ENCODE measurements around the gene NCF1. TPM values are rescaled to one million over a fixed set of nuclear protein-coding genes. Genes with fewer than 3 reads are reported as not detected.
"Not testable (repeated sequence)": the region's sequence is repeated elsewhere in the genome, so short reads cannot be mapped to it uniquely, and the experiment has no call there.

NCF1 gene
- total RNA-seq (2022) (not detected in 2 replicates), Bru-seq, nascent RNA (not detected), BruChase-seq, experiment 1, labeled RNA remaining after a 6-hour chase (percentile 25 among the genes with signal in this experiment), BruChase-seq, experiment 2, labeled RNA remaining after a 2-hour chase (percentile 11 among the genes with signal in this experiment)
- long read RNA-seq = 0 reads

DNA sequence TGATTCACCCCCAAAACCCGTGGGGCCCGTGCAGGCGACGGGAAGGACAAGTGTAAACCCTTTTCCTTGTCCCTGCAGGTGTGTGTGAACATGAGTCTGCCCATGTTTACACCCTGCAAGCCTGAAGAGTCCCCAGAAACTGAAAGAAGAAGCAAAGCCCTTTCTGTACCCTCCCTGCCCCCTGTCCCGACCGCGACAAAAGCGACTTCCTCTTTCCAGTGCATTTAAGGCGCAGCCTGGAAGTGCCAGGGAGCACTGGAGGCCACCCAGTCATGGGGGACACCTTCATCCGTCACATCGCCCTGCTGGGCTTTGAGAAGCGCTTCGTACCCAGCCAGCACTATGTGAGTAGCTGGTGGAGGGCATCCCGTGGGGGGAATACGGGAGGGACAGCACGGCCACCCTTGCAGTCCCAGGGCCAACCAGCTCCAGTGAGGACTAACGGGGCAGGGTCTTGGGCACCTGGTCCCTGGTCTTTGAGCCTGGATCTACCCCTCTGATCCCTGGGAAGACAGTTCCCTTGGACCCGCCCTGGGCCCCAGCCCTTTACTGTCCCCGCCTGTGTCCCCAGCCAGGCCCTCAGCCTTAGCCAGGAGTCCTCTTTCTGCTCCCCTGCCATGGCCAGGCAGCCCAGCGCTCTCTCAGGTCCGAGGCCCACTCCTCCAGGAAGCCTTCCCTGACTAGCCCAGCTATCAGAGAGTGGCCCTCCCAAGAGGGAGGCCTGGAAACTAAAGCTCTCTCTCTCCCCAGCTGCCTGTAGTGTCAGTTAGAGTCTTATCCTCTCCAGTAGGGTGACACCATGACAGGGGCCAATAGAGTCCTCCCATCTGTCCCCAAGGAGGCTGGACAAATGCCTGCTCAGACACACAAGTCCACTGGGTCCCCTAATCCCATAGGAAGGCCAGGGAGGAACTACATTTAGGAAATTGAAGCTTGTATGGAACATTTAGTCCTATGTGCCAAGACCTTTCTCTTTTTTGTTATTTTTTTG lies at the start of gene NCF1:
Gene NCF1 (plus strand): TSS at position 252 of the 991 bp plus-strand sequence. CDS start 21 bp downstream, at position 273.
- H3K27me3 Mint-ChIP-seq (ENCODE audit: insufficient read depth, unreplicated experiment); H3K36me3 Mint-ChIP-seq (ENCODE audit: insufficient read depth, unreplicated experiment); BruUV-seq (replicated peaks); DNase-seq (ENCODE audit: unreplicated experiment); POLR2A ChIA-PET; intact Hi-C loops (cut with micrococcal nuclease); H3K27ac Mint-ChIP-seq (ENCODE audit: low read depth, unreplicated experiment); H3K4me3 Mint-ChIP-seq (ENCODE audit: unreplicated experiment); CTCF ChIA-PET; H3K4me1 Mint-ChIP-seq (ENCODE audit: insufficient read depth, unreplicated experiment); H3K9me3 Mint-ChIP-seq (ENCODE audit: unreplicated experiment): not testable (repeated sequence)

DNA sequence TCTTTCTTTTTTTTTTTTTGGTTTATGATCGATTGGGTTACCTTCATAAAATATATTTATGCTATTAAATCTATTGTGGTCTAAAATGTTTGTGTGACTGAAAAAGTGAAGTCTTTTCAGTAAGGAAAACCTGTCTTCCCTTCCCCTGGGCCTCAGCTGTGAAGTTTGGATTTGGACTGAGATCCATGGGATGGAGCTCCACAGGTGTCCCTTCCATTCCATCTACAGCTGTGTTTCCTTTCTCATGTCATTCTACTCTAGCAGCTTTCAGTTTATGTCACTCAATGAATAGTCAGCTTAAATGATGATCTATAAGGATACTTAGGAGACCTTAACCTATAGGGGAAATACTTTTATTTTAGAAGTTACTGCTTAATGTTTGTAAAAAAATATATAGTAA lies 48.0 kb upstream of the NCF1 start:
- Mint-ChIP-seq H3K4me3 (ENCODE audit: unreplicated experiment) (no peak overlapping the region), H3K27me3 (ENCODE audit: insufficient read depth, unreplicated experiment) (no peaks in the 10 kb centered on the region), H3K9me3 (ENCODE audit: unreplicated experiment) (no peaks in the 10 kb centered on the region), H3K4me1 (ENCODE audit: insufficient read depth, unreplicated experiment) (no peaks in the 10 kb centered on the region), H3K36me3 (ENCODE audit: insufficient read depth, unreplicated experiment) (peaks cover 57% of the 10 kb centered on the region), H3K27ac (ENCODE audit: low read depth, unreplicated experiment) (no peak overlapping the region)
- CTCF ChIA-PET = no interaction called here
- DNase-seq (ENCODE audit: unreplicated experiment) = no peak
- BruUV-seq (replicated peaks) = no TSS peak
- intact Hi-C loops (cut with micrococcal nuclease) = no loop called here
- TF ChIP-seq, protein P1, sequence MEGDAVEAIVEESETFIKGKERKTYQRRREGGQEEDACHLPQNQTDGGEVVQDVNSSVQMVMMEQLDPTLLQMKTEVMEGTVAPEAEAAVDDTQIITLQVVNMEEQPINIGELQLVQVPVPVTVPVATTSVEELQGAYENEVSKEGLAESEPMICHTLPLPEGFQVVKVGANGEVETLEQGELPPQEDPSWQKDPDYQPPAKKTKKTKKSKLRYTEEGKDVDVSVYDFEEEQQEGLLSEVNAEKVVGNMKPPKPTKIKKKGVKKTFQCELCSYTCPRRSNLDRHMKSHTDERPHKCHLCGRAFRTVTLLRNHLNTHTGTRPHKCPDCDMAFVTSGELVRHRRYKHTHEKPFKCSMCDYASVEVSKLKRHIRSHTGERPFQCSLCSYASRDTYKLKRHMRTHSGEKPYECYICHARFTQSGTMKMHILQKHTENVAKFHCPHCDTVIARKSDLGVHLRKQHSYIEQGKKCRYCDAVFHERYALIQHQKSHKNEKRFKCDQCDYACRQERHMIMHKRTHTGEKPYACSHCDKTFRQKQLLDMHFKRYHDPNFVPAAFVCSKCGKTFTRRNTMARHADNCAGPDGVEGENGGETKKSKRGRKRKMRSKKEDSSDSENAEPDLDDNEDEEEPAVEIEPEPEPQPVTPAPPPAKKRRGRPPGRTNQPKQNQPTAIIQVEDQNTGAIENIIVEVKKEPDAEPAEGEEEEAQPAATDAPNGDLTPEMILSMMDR (IDR thresholded peaks at IDR 0.05; ENCODE audit: unreplicated experiment) = no peak
- POLR2A ChIA-PET = interaction anchor here (1.0 kb wide), 2 partner anchors 9 to 10 kb away, joined by 3 read pairs; no protein-coding TSS in a partner anchor

DNA sequence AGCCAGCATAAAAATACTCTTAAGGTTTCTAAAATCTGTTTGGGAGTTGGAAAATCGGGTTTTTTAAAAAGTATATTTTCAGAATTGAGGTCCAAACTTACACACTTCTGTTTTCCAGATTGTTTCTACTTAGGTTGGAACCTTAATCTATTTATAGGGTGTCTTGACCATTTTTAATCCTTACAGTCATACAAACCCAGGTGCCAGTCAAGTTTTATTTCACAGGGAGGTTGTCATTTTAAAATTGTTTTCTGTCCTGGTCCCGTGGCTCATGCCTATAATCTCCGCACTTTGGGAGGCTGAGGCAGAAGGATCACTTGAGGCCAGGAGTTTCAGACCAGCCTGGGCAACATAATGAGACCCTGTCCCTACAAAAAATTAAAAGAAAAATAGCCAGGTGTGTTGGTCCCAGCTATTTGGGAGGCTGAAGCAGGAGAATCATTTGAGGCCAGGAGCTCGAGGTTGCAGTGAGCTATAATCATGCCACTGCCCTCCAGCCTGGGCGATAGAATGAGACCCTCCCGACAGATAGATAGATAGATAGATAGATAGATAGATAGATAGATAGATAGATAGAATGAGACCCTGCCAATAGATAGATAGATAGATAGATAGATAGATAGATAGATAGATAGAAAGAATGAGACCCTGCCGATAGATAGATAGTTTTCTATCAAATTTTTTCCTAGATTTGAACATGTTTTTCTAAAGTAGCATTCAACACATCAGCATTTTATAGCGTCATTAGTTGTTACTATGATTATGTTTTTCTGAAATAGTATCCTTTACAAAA lies 47.3 kb upstream of the NCF1 start:
- Mint-ChIP-seq H3K36me3 (ENCODE audit: insufficient read depth, unreplicated experiment) (peaks cover 55% of the 10 kb centered on the region), H3K27ac (ENCODE audit: low read depth, unreplicated experiment) (peak overlapping the region; percentile 62), H3K9me3 (ENCODE audit: unreplicated experiment) (no peaks in the 10 kb centered on the region), H3K27me3 (ENCODE audit: insufficient read depth, unreplicated experiment) (no peaks in the 10 kb centered on the region), H3K4me1 (ENCODE audit: insufficient read depth, unreplicated experiment) (no peaks in the 10 kb centered on the region), H3K4me3 (ENCODE audit: unreplicated experiment) (no peak overlapping the region)
- no TSS peak for BruUV-seq (replicated peaks)
- CTCF ChIA-PET = no interaction called here
- no peak for DNase-seq (ENCODE audit: unreplicated experiment)
- intact Hi-C loops (cut with micrococcal nuclease) = no loop called here
- TF ChIP-seq, protein P1 (IDR thresholded peaks at IDR 0.05; ENCODE audit: unreplicated experiment) = no peak
- POLR2A ChIA-PET = no interaction called here

DNA sequence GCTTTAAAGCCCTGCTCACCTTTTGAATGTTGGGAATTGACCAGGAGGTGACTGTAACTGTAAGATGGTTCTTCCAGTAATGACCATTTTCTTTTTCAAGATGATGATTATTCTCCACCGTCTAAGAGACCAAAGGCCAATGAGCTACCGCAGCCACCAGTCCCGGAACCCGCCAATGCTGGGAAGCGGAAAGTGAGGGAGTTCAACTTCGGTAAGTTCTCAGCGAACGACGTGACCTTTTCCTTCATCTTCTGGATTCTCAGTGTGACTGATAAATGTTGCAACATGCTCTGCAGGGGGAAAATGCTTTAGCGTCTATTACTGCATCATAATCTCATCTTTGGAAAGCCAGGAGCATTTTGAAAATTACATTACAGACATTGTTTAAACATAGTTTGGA lies 45.1 kb upstream of the NCF1 start:
- DNase-seq (ENCODE audit: unreplicated experiment); H3K27ac Mint-ChIP-seq (ENCODE audit: low read depth, unreplicated experiment); POLR2A ChIA-PET; H3K4me3 Mint-ChIP-seq (ENCODE audit: unreplicated experiment); BruUV-seq (replicated peaks); H3K9me3 Mint-ChIP-seq (ENCODE audit: unreplicated experiment); H3K27me3 Mint-ChIP-seq (ENCODE audit: insufficient read depth, unreplicated experiment); CTCF ChIA-PET; intact Hi-C loops (cut with micrococcal nuclease); H3K4me1 Mint-ChIP-seq (ENCODE audit: insufficient read depth, unreplicated experiment): not testable (repeated sequence)
- H3K36me3 Mint-ChIP-seq (ENCODE audit: insufficient read depth, unreplicated experiment) = peaks cover 42% of the 10 kb centered on the region

DNA sequence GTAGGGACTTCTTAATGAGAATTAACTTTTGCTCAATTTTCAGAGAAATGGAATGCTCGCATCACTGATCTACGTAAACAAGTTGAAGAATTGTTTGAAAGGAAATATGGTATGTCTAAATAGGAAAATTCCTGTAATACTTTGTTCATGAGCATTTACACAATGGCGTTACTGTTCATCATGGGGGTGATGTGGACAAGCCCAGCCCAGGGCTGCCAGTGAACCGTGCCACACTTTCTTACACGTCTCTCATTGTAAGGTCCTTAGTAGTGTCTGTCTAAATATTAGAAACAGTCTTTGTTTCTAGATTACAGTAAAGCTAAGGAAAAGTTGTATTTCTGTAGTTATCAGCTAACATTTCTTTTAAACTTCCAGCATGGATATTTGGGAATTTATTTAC lies 43.6 kb upstream of the NCF1 start:
- peaks cover 37% of the 10 kb centered on the region for H3K36me3 Mint-ChIP-seq (ENCODE audit: insufficient read depth, unreplicated experiment)
- CTCF ChIA-PET; H3K4me1 Mint-ChIP-seq (ENCODE audit: insufficient read depth, unreplicated experiment); DNase-seq (ENCODE audit: unreplicated experiment); H3K27me3 Mint-ChIP-seq (ENCODE audit: insufficient read depth, unreplicated experiment); H3K27ac Mint-ChIP-seq (ENCODE audit: low read depth, unreplicated experiment); H3K9me3 Mint-ChIP-seq (ENCODE audit: unreplicated experiment); H3K4me3 Mint-ChIP-seq (ENCODE audit: unreplicated experiment); BruUV-seq (replicated peaks); intact Hi-C loops (cut with micrococcal nuclease); POLR2A ChIA-PET: not testable (repeated sequence)

DNA sequence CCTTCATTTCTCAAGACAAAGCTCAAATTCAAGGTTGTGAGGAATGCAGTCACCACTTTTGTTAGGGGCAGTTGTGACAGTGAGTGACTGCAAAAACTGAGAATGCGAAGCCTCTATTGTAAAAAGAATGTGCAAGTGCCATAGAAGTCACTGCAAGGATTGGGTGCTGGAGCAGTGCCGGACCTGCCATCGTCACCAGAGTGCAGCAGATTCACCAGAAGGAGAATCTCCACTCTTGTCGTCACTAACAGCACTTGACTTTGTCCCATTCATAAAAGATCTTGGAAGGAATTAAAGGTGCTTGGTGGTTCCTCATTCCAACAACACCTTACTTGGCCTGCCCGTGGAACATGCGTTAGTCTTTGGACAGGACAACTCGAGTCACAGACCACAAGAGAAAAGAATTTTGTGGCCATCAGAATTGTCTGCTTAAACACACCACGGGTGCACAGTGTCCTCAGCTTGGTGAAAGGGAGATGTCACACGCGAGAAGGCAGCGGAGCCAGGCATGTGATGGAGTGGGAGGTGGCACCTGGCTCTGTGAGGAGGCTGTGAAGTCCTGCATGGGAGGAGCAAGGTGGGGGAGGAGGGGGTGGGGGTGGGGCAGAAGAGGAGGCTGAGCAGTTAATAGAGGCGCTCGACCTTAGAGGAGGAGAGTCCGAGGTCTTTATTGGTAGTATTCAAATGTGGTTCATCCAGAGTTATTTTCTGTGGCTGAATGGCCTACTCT lies 33.7 kb upstream of the NCF1 start:
- H3K27me3 Mint-ChIP-seq (ENCODE audit: insufficient read depth, unreplicated experiment); intact Hi-C loops (cut with micrococcal nuclease); H3K27ac Mint-ChIP-seq (ENCODE audit: low read depth, unreplicated experiment); POLR2A ChIA-PET; H3K4me3 Mint-ChIP-seq (ENCODE audit: unreplicated experiment); H3K36me3 Mint-ChIP-seq (ENCODE audit: insufficient read depth, unreplicated experiment); H3K9me3 Mint-ChIP-seq (ENCODE audit: unreplicated experiment); DNase-seq (ENCODE audit: unreplicated experiment); CTCF ChIA-PET; BruUV-seq (replicated peaks); H3K4me1 Mint-ChIP-seq (ENCODE audit: insufficient read depth, unreplicated experiment): not testable (repeated sequence)

DNA sequence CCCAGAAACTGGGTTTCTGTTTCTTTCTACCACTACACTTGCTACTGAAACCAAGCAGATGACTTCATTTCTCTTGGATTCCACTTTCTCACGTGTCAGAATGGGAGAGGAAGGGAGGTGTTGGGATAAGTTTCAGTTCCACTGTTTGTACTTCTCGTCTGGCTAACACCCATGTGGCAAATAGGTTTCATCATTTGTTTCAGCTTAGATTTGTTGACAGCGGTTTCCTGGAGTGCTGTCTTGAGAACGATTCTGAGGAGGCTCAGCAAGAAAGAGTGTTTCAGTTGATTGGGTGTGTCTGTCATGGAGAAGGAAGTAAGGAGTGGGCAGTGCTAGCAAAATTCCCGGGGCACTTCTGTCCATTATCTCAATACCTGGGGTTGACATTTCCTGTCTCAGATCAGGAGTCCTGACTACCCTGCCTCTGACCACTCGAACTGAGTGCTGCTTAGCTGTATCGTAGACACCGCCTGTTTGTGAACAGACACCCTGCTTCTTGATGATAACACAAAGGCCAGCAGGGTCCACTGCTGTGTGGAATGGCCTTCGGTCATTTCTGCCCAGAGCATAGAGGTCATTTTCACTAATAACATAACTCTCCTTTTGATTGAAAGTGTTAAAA lies 29.8 kb upstream of the NCF1 start:
- intact Hi-C loops (cut with micrococcal nuclease); H3K4me3 Mint-ChIP-seq (ENCODE audit: unreplicated experiment); H3K9me3 Mint-ChIP-seq (ENCODE audit: unreplicated experiment); H3K4me1 Mint-ChIP-seq (ENCODE audit: insufficient read depth, unreplicated experiment); BruUV-seq (replicated peaks); CTCF ChIA-PET; H3K36me3 Mint-ChIP-seq (ENCODE audit: insufficient read depth, unreplicated experiment); POLR2A ChIA-PET; H3K27me3 Mint-ChIP-seq (ENCODE audit: insufficient read depth, unreplicated experiment); H3K27ac Mint-ChIP-seq (ENCODE audit: low read depth, unreplicated experiment); DNase-seq (ENCODE audit: unreplicated experiment): not testable (repeated sequence)

All from MCF 10A (cell line).